Type B pancreatic cell (in vitro differentiated cells): ENCODE results near the gene MRPS27. TPM values are rescaled to one million over a fixed set of nuclear protein-coding genes. Genes with fewer than 3 reads are reported as not detected.
"Not testable (repeated sequence)": the region's sequence is repeated elsewhere in the genome, so short reads cannot be mapped to it uniquely, and the experiment has no call there.

Experiments used
- DNase-seq: peaks from one replicate; pipeline ENCODE4 v3.0.0; 2021; ENCODE audit warnings: mixed read lengths; ENCODE audit not compliant: unreplicated experiment; ENCODE audit errors: extremely low spot score
- H3K27ac Mint-ChIP-seq: 2 replicates; pipeline ENCODE4 v1.8.0; 2021; ENCODE audit warnings: mild to moderate bottlenecking, mixed read lengths
- H3K27me3 Mint-ChIP-seq: 2 replicates; pipeline ENCODE4 v1.8.0; 2021; ENCODE audit warnings: mixed read lengths
- H3K36me3 Mint-ChIP-seq: 2 replicates; pipeline ENCODE4 v1.8.0; 2021; ENCODE audit warnings: mixed read lengths
- H3K4me1 Mint-ChIP-seq: one replicate; pipeline ENCODE4 v1.8.0; 2021; ENCODE audit warnings: mixed read lengths; ENCODE audit not compliant: unreplicated experiment
- H3K4me3 Mint-ChIP-seq: 2 replicates; pipeline ENCODE4 v1.8.0; 2021; ENCODE audit warnings: mild to moderate bottlenecking, mixed read lengths
- H3K9me3 Mint-ChIP-seq: 2 replicates; pipeline ENCODE4 v1.8.0; 2021; ENCODE audit warnings: mixed read lengths
- CTCF ChIP-seq: fragments of 200-600 bp; sonication (generic); conservative IDR thresholded peaks from 2 replicates; pipeline ENCODE4 v1.5.0; 2021; ENCODE audit warnings: antibody characterized with exemption, mild to moderate bottlenecking
- microRNA-seq: library from miRNA; unstranded; fragments of <30 nt; microRNA quantifications from one replicate; pipeline ENCODE4, GENCODE V29; 2020
- total RNA-seq: library from RNA; stranded (reverse); gene quantifications from 2 replicates; pipeline ENCODE4 v1.2.1, GENCODE V29; 2021; ENCODE audit warnings: low replicate concordance

The MRPS27 gene
- total RNA-seq, 1 donor from 2014 or later = 66.3 TPM

- DNase-seq = no peak
- TF ChIP-seq CTCF = no peak
- H3K27ac Mint-ChIP-seq = no peak overlapping the region
- H3K36me3 Mint-ChIP-seq = peaks cover 23% of the 10 kb centered on the region
- H3K4me1 Mint-ChIP-seq = peaks cover 8% of the 10 kb centered on the region
- no peaks in the 10 kb centered on the region for H3K9me3 Mint-ChIP-seq
- H3K27me3 Mint-ChIP-seq = peaks cover 3% of the 10 kb centered on the region
- H3K4me3 Mint-ChIP-seq = no peak overlapping the region
These were observed 142.5 kb downstream of the MRPS27 start for GRCh38 chr5:72177538-72177937.

GRCh38 chr5:72172786-72173185 is 147.3 kb downstream of the MRPS27 start:
- peak overlapping the region; percentile 33 for H3K27ac Mint-ChIP-seq
- peaks cover 24% of the 10 kb centered on the region for H3K4me1 Mint-ChIP-seq

GRCh38 chr5:72171667-72172066 is 148.4 kb downstream of the MRPS27 start:
- H3K9me3 Mint-ChIP-seq = no peaks in the 10 kb centered on the region
- H3K4me1 Mint-ChIP-seq = peaks cover 32% of the 10 kb centered on the region
- no peak for DNase-seq
- no peak for TF ChIP-seq CTCF
- no peak overlapping the region for H3K4me3 Mint-ChIP-seq
- peaks cover 3% of the 10 kb centered on the region for H3K27me3 Mint-ChIP-seq
- H3K36me3 Mint-ChIP-seq = peaks cover 17% of the 10 kb centered on the region
- no peak overlapping the region for H3K27ac Mint-ChIP-seq

More at GRCh38 chr5:72172786-72173185, 147.3 kb downstream of the MRPS27 start:
- DNase-seq = no peak
- H3K36me3 Mint-ChIP-seq = peaks cover 15% of the 10 kb centered on the region
- H3K9me3 Mint-ChIP-seq = no peaks in the 10 kb centered on the region
- no peak for TF ChIP-seq CTCF
- H3K27me3 Mint-ChIP-seq = peaks cover 3% of the 10 kb centered on the region
- H3K4me3 Mint-ChIP-seq = peak overlapping the region; percentile 37

- not testable (repeated sequence) for H3K27ac Mint-ChIP-seq, H3K4me3 Mint-ChIP-seq, DNase-seq, H3K9me3 Mint-ChIP-seq, H3K27me3 Mint-ChIP-seq
- peaks cover 20% of the 10 kb centered on the region for H3K36me3 Mint-ChIP-seq
- H3K4me1 Mint-ChIP-seq = peaks cover 35% of the 10 kb centered on the region
These were observed 148.9 kb downstream of the MRPS27 start for GRCh38 chr5:72171181-72171580.

GRCh38 chr5:72170101-72170500 is 149.9 kb downstream of the MRPS27 start:
- no peak for DNase-seq
- peaks cover 39% of the 10 kb centered on the region for H3K4me1 Mint-ChIP-seq
- peaks cover 3% of the 10 kb centered on the region for H3K27me3 Mint-ChIP-seq
- peaks cover 18% of the 10 kb centered on the region for H3K36me3 Mint-ChIP-seq
- no peak overlapping the region for H3K4me3 Mint-ChIP-seq
- no peak overlapping the region for H3K27ac Mint-ChIP-seq
- H3K9me3 Mint-ChIP-seq = no peaks in the 10 kb centered on the region
- TF ChIP-seq CTCF = no peak

Small RNA genes lying within 50 kb of the gene (microRNA-seq; reads per million reads assigned to microRNA genes)
- not detected for gene MIR4803

Other genes starting within 250 kb of the MRPS27 start
- 66.2 and 124 TPM in 2 replicates for gene MAP1B, start 212.8 kb downstream of the MRPS27 start, total RNA-seq
- gene PTCD2, start 133 bp upstream of the MRPS27 start, total RNA-seq = 8.5 and 12.1 TPM in 2 replicates
- not detected in 2 replicates for gene ZNF366, start 187.2 kb upstream of the MRPS27 start, total RNA-seq